ENCODE results near the gene WLS. TPM values are rescaled to one million over a fixed set of nuclear protein-coding genes. Genes with fewer than 3 reads are reported as not detected.
"Not testable (repeated sequence)": the region's sequence is repeated elsewhere in the genome, so short reads cannot be mapped to it uniquely, and the experiment has no call there.

Gene WLS
- total RNA-seq, 1 donor from 2014 or later: 85.4 TPM

GRCh38 chr1:68164918-68165317 is 67.4 kb downstream of the WLS start:
- DNase-seq: no peak

- DNase-seq: no peak
Observed at GRCh38 chr1:68163220-68163619, 69.1 kb downstream of the WLS start.

- no peak for DNase-seq
Observed at GRCh38 chr1:68162761-68163160, 69.6 kb downstream of the WLS start.

GRCh38 chr1:68161672-68162071 is 70.7 kb downstream of the WLS start:
- not testable (repeated sequence) for DNase-seq

- not testable (repeated sequence) for DNase-seq
Observed at GRCh38 chr1:68160935-68161334, 71.4 kb downstream of the WLS start.

GRCh38 chr1:68160021-68160420 is 72.3 kb downstream of the WLS start:
- DNase-seq: no peak

GRCh38 chr1:68158837-68159236 is 73.5 kb downstream of the WLS start:
- DNase-seq: no peak

GRCh38 chr1:68157416-68157815 is 74.9 kb downstream of the WLS start:
- DNase-seq: no peak

GRCh38 chr1:68151690-68152089 is 80.6 kb downstream of the WLS start:
- no peak for DNase-seq

GRCh38 chr1:68149907-68150306 is 82.4 kb downstream of the WLS start:
- DNase-seq: no peak

- DNase-seq: no peak
Observed at GRCh38 chr1:68149110-68149798, 83.1 kb downstream of the WLS start.

- no peak for DNase-seq
Observed at GRCh38 chr1:68148631-68149030, 83.7 kb downstream of the WLS start.

- no peak for DNase-seq
Observed at GRCh38 chr1:68147534-68148171, 84.7 kb downstream of the WLS start.

- DNase-seq: no peak
Observed at GRCh38 chr1:68145418-68146126, 86.8 kb downstream of the WLS start.

GRCh38 chr1:68144856-68145255 is 87.5 kb downstream of the WLS start:
- no peak for DNase-seq

- DNase-seq: no peak
Observed at GRCh38 chr1:68143633-68144032, 88.7 kb downstream of the WLS start.

- no peak for DNase-seq
Observed at GRCh38 chr1:68142461-68142860, 89.9 kb downstream of the WLS start.

- no peak for DNase-seq
Observed at GRCh38 chr1:68142036-68142435, 90.3 kb downstream of the WLS start.

- peak; percentile 28 for DNase-seq
Observed at GRCh38 chr1:68141071-68142021, 91.0 kb downstream of the WLS start.

- DNase-seq: no peak
Observed at GRCh38 chr1:68140536-68140935, 91.8 kb downstream of the WLS start.

- no peak for DNase-seq
Observed at GRCh38 chr1:68136187-68136586, 96.1 kb downstream of the WLS start.

- DNase-seq: no peak
Observed at GRCh38 chr1:68132426-68133130, 99.7 kb downstream of the WLS start.

Measured in skin of body (tissue), 2 donors.